ENCODE measurements around the gene AHCTF1.
A peak's percentile ranks its signal among the peaks of the same experiment; 100 is the strongest.

Gene AHCTF1

DNA sequence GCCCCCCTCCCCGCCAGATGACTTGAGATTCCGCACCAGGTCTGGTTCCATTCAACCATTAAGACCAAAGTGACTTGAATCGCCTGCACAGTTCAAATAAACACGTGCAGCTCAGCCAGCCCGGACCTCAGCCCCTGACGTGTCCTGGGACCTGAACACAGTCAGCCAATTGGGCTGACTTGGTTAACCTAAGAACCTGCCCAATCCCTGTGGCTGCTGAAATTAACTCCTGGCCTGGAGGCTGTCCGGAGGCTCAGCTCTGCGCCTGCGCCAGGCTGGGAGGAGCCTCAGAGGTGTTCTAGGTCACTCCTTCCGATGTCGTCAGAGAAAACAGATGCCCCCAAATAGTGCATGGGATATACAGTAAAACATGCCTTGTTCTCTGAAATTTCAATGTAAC, 134.2 kb downstream of the AHCTF1 start:
- no peak for DNase-seq

DNA sequence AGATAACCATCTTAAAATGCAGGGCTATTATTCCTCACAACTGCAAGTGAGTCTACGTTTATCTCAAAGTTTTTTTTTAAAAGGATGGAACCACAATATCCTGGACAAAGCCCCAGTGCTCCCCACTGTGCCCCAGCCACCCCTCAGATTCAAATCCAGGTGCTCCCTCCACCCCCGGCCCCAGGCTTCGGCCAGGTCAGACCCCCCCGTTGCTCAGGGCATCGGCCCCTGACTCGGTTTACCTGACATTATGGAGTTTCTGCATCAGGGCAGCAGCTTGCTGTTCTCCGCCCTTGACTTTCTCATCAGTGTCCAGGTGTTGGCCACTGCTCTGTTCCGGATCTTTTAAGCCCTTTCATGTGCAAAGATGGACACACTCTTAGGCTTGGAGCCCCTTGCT, 134.6 kb downstream of the AHCTF1 start:
- no peak for DNase-seq

DNA sequence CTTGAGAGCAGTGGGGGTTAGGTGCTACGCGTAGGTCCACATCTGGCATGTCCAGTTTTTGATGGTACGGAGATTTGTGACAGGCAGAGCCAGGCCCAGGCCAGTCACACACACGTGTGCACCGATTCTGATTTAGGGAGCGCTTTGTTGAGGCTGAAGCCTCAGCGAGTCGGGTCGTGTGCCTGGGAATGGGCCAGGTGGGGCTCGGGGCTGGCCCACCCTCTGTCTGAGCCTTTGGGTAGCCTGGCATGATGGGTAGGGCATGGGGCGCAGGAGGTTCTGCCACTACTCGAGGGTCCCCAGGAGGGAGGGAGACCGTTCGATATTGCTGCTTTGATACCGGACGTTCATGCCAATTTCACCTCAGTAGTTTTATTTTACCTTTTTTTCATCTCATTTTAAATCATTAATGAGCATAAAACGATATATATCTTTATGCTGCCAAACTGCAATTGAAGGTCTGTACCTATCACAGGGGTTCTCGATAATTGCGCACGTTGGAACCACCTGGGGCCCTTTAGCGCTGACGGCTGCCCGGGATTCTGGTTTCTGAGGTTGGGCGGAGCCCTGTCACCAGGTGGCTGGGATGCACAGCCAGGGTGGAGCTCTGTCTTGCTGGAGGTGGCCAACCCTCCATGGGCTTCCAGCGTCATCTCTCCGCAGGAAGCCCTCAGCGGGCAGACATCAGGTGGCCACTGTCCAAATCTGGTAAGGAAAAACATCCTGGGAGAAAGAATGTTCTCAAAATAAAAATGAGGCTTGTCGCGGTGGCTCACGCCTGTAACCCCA, 135.6 kb downstream of the AHCTF1 start:
- DNase-seq: no peak

DNA sequence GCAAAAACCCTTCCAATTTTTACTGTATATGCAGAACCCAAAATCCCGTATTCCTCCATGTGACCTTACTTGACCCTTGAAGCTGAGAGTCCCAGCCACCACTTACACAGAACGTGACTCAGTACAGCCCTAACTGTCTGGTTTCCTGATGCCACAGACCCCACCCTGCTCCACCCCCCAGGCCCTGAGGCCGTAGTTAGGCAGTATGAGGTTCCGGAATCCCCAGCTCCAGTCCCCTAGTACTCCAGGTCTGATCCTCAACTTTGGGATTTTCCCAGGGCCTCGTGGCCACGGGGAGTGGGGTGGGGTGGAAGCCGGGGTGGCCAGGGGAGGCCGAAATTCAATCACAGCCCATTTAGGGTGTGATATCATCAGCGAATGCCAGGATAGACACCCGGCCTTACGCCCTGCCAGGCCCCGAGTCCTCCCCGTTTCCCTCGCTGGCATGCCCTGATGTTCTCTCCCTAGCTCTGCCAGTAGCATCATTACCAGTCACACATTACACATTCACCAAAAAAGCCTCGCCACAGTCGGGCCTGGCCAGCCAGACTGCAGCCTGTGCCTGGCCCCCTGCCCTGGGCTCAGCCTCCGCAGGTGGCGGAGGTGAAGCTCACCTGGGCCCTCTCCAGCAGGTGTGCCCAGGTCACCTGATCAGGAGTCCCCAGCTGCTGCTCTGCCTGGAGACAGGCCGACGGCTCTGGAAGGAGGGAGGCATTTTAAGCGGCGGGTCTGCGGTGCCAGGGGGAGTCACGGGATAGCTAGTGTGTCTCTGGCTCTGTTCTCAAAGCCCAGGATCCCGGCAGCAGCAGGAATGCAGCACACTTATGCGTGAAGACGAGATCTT, 136.7 kb downstream of the AHCTF1 start:
- DNase-seq: peak; percentile 82

DNA sequence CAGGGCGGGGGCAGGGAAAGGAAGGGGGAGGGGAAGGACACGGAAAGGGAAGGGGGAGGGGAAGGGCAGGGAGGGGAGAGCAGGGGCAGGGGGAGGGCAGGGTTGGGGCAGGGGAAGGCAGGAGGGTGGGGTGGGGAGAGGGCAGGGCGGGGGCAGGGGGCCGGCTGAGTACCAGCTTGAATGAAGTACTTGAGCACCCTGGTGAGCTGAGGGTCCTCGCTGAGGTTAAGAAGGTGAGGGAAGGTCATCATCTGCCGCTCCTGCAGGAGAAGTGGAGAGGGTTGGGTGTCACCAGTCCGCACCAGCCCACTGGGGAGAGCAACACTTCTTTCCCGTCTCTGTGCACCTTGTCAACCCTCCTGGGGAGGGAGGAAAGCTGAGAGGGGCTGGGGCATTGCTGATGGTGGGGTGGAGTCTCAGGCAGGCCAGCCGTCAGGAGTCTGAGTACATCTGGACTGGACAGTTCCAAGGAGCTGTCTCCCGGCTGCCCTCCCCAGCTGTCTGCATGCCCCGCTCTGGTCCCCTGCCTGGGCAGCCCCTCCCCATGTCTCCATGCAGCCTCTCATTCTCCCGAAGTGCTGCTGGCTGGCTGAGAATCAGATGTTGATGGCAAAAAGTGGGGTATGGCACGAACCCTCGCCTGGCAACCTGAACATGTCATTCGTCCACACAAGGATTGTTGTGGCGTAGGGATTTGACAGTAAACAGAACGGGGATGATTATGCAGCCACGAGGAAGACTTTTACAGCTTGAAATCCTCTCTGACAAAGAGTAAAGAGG, 137.5 kb downstream of the AHCTF1 start:
- DNase-seq: no peak

DNA sequence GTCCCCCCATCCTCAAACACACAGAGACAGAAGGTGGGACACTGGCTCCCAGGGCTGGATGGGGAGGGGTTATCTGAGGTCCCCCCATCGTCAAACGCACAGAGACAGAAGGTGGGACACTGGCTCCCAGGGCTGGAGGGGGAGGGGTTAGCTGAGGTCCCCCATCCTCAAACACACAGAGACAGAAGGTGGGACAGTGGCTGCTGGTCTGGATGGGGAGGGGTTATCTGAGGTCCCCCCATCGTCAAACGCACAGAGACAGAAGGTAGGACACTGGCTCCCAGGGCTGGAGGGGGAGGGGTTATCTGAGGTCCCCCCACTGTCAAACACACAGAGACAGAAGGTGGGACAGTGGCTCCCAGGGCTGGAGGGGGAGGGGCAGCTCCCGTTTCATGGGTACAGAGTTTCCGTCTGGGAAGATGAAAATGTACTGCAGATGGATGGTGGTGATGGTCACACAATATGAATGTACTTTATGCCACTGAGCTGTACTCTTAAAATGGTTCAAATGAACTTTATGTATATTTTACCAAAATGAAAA, 138.3 kb downstream of the AHCTF1 start:
- DNase-seq: no peak

DNA sequence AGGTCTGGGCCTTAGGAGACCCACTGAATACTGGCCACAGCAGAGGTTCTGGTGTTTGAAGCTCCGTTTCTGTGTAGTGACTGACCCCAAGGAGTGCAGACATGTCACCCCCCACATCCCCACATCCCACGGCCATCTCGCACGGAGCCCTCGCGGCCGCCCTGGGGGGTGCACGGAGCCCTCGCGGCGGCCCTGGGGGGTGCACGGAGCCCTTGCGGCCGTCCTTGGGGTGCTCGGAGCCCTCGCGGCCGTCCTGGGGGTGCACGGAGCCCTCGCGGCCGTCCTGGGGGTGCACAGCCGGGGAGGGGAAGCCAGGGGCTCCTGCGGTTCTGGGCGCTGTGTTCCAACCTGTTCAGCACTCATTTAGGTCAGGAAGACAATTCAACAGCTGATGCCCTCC, 139.1 kb downstream of the AHCTF1 start:
- DNase-seq: no peak

DNA sequence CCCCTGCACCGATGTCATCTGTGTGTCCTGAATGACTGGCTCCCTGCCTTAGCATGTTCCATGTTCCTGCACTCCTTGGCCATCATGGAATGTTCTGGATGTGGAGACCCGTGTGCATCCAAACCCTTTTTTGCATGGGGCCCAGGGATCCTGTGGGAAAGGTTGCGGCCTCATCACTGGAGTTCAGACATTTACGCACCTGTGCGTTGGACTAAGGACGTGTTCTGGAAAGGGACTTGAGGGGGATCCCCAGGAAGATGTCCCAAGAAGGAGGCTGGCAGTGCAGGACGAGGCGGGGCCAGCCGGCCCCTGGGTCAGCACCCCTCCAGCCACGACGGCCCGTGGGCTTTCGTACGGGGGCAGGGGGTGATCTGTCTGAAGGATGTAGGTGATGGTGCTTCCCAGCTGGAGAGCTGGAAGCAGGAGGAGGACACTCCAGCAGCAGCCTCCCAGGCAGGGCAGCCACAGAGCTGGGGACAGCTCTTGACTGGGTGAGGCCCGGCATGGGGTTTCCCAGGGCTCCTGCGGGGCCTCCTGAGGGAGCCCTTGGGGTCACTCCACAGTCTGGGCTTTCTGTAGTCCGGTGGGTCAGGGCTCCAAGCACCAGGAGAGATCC, 140.3 kb downstream of the AHCTF1 start:
- DNase-seq: no peak

DNA sequence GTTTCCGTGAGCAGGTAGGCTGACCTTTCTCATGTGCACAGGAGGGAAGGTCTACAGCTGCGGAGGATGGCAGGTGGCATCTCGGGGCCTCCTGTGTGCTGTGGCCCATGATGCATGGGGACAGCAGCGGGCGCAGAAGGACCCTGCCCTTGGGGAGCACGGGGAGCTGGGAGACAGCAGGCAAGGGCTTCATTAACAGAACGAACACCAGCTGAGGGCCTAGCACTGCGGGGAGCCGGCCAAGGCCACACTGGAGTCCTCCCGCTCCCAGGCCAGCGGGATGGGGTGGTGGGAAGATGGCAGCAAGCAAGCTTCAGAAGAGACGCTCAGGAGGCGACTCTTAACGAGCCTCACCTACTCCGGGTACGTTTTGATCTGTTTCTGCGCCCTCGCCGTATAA, 140.9 kb downstream of the AHCTF1 start:
- DNase-seq: no peak

DNA sequence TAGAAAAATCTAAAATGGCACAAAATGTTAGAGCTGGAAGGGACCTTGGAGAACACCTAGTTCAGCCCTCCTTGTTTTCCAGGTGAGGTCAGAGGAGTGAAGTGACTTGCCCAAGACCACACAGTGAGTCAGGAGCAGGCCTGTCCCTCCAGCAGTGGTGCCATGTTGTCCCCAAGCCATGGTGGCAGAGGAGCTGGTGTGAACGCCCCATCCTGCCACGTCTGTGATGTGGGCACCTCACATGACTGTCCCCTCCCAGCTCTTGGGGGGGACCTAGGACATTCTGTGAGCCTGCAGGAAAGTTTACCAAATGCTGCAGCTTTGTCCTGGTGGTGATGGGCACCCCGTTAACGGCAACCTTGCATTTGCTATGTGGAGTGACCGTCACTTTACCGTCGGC, 141.4 kb downstream of the AHCTF1 start:
- no peak for DNase-seq

DNA sequence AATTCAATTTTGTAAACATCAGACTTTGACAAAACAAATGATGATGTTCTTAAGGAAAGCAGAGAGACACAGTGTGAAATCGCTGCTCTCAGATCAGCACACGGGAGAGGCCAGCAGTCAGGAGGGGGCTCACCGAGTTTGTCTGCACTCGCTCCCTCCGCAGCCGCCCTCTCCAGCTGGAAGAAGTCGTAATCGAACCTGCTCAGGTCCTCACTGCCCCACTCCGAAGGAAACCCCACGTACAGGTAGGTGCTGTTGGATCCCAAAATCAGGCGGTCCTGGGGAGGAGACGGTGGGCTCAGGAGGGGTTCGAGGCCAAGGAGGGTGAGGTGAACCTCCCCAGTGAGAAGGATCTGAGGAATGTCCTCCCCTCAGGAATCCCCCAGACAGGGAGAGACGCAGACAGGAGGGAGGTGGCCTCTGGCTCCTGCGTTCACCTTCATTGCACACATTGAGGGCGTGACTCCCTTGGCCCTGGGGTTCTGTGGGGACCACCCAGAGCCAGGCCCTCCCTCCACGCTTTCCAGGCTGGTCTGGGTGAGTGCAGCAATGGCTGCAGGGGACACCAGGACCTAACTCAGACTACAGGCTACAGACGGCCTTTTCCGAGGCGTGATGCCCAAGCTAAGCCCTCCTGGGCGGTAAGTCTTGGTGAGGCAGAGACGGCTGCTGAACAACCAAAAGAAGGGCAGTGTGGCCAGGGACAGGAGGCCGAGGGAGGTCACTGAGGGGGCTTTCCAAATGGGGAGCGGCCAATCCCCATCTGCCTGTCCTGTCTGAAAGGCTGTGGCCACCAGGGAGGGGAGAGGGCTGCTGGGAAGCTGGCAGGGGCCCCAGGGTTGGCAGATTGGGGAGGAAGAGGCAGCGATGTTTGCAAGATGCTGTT, 142.1 kb downstream of the AHCTF1 start:
- no peak for DNase-seq
